Measurements from ENCODE around the gene OPA1.

Gene OPA1

GRCh38 chr3:193640728-193641439 lies 47.9 kb downstream of the OPA1 start:
- H3K27me3 Mint-ChIP-seq = no peaks in the 10 kb centered on the region
- peaks cover 31% of the 10 kb centered on the region for H3K36me3 Mint-ChIP-seq (ENCODE audit: insufficient read depth)
- ATAC-seq (replicated peaks) = no peak
- no peak for DNase-seq
- no peak overlapping the region for H3K4me3 Mint-ChIP-seq
- no peaks in the 10 kb centered on the region for H3K9me3 Mint-ChIP-seq
- H3K4me1 Mint-ChIP-seq (ENCODE audit: low read depth in 2 of 2) = no peaks in the 10 kb centered on the region
- no peak overlapping the region for H3K27ac Mint-ChIP-seq

- H3K36me3 Mint-ChIP-seq (ENCODE audit: insufficient read depth) = peaks cover 36% of the 10 kb centered on the region
- H3K9me3 Mint-ChIP-seq = no peaks in the 10 kb centered on the region
- DNase-seq (no peak), ATAC-seq (replicated peaks) (no peak)
- no peak overlapping the region for H3K4me3 Mint-ChIP-seq
- H3K27me3 Mint-ChIP-seq = no peaks in the 10 kb centered on the region
- H3K4me1 Mint-ChIP-seq (ENCODE audit: low read depth in 2 of 2) = no peaks in the 10 kb centered on the region
- no peak overlapping the region for H3K27ac Mint-ChIP-seq
These were observed 48.4 kb downstream of the OPA1 start for GRCh38 chr3:193641440-193641775.

GRCh38 chr3:193645806-193646205 lies 52.8 kb downstream of the OPA1 start:
- no peak overlapping the region for H3K27ac Mint-ChIP-seq
- DNase-seq = no peak

GRCh38 chr3:193648542-193649076 lies 55.6 kb downstream of the OPA1 start:
- Mint-ChIP-seq H3K27ac (no peak overlapping the region), H3K9me3 (no peaks in the 10 kb centered on the region), H3K36me3 (ENCODE audit: insufficient read depth) (peaks cover 63% of the 10 kb centered on the region), H3K4me3 (no peak overlapping the region), H3K27me3 (no peaks in the 10 kb centered on the region), H3K4me1 (ENCODE audit: low read depth in 2 of 2) (peaks cover 0 to 2% of the 10 kb centered on the region in 2 donors)
- no peak for ATAC-seq (replicated peaks)
- no peak for DNase-seq

More at GRCh38 chr3:193645806-193646205, 52.8 kb downstream of the OPA1 start:
- no peak for ATAC-seq (replicated peaks)
- Mint-ChIP-seq H3K4me3 (no peak overlapping the region), H3K27me3 (no peaks in the 10 kb centered on the region), H3K36me3 (ENCODE audit: insufficient read depth) (peaks cover 66% of the 10 kb centered on the region), H3K4me1 (ENCODE audit: low read depth in 2 of 2) (peaks cover 0 to 2% of the 10 kb centered on the region in 2 donors), H3K9me3 (no peaks in the 10 kb centered on the region)

- no peak overlapping the region for H3K27ac Mint-ChIP-seq
These were observed 57.6 kb downstream of the OPA1 start for GRCh38 chr3:193650585-193650984.

GRCh38 chr3:193655831-193656433 lies 62.9 kb downstream of the OPA1 start:
- DNase-seq (no peak), ATAC-seq (replicated peaks) (no peak)
- no peaks in the 10 kb centered on the region for H3K4me1 Mint-ChIP-seq (ENCODE audit: low read depth in 2 of 2)
- H3K4me3 Mint-ChIP-seq = no peak overlapping the region
- no peaks in the 10 kb centered on the region for H3K9me3 Mint-ChIP-seq
- H3K36me3 Mint-ChIP-seq (ENCODE audit: insufficient read depth) = peaks cover 65% of the 10 kb centered on the region
- no peaks in the 10 kb centered on the region for H3K27me3 Mint-ChIP-seq
- peak overlapping the region; percentile 2 to 62 for H3K27ac Mint-ChIP-seq

More at GRCh38 chr3:193650585-193650984, 57.6 kb downstream of the OPA1 start:
- Mint-ChIP-seq H3K4me1 (ENCODE audit: low read depth in 2 of 2) (peaks cover 0 to 2% of the 10 kb centered on the region in 2 donors), H3K36me3 (ENCODE audit: insufficient read depth) (peaks cover 54% of the 10 kb centered on the region), H3K9me3 (no peaks in the 10 kb centered on the region), H3K4me3 (no peak overlapping the region), H3K27me3 (no peaks in the 10 kb centered on the region)
- no peak for ATAC-seq (replicated peaks)
- no peak for DNase-seq

GRCh38 chr3:193656445-193656844 lies 63.4 kb downstream of the OPA1 start:
- no peak overlapping the region for H3K4me3 Mint-ChIP-seq
- ATAC-seq (replicated peaks) (no peak), DNase-seq (no peak)
- peak overlapping the region in 1 of 2 donors; percentile 62 for H3K27ac Mint-ChIP-seq
- H3K9me3 Mint-ChIP-seq = no peaks in the 10 kb centered on the region
- H3K27me3 Mint-ChIP-seq = no peaks in the 10 kb centered on the region
- no peaks in the 10 kb centered on the region for H3K4me1 Mint-ChIP-seq (ENCODE audit: low read depth in 2 of 2)
- H3K36me3 Mint-ChIP-seq (ENCODE audit: insufficient read depth) = peaks cover 65% of the 10 kb centered on the region

- no peaks in the 10 kb centered on the region for H3K4me1 Mint-ChIP-seq (ENCODE audit: low read depth in 2 of 2)
- H3K9me3 Mint-ChIP-seq = no peaks in the 10 kb centered on the region
- no peaks in the 10 kb centered on the region for H3K27me3 Mint-ChIP-seq
- peak overlapping the region in 1 of 2 donors; percentile 33 for H3K27ac Mint-ChIP-seq
- peaks cover 65% of the 10 kb centered on the region for H3K36me3 Mint-ChIP-seq (ENCODE audit: insufficient read depth)
- ATAC-seq (replicated peaks) (no peak), DNase-seq (no peak)
- H3K4me3 Mint-ChIP-seq = no peak overlapping the region
These were observed 63.9 kb downstream of the OPA1 start for GRCh38 chr3:193656878-193657282.

- DNase-seq = no peak
- no peaks in the 10 kb centered on the region for H3K27me3 Mint-ChIP-seq
- ATAC-seq (replicated peaks) = no peak
- H3K36me3 Mint-ChIP-seq (ENCODE audit: insufficient read depth) = peaks cover 61% of the 10 kb centered on the region
- no peak overlapping the region for H3K4me3 Mint-ChIP-seq
- H3K9me3 Mint-ChIP-seq = no peaks in the 10 kb centered on the region
- no peaks in the 10 kb centered on the region for H3K4me1 Mint-ChIP-seq (ENCODE audit: low read depth in 2 of 2)
- H3K27ac Mint-ChIP-seq = no peak overlapping the region
These were observed 67.2 kb downstream of the OPA1 start for GRCh38 chr3:193660171-193660570.

- H3K27me3 Mint-ChIP-seq = no peaks in the 10 kb centered on the region
- no peak overlapping the region for H3K4me3 Mint-ChIP-seq
- ATAC-seq (replicated peaks) = no peak
- peaks cover 61% of the 10 kb centered on the region for H3K36me3 Mint-ChIP-seq (ENCODE audit: insufficient read depth)
- H3K4me1 Mint-ChIP-seq (ENCODE audit: low read depth in 2 of 2) = no peaks in the 10 kb centered on the region
- DNase-seq = no peak
- H3K9me3 Mint-ChIP-seq = no peaks in the 10 kb centered on the region
- H3K27ac Mint-ChIP-seq = peak overlapping the region; percentile 15 to 69
These were observed 67.8 kb downstream of the OPA1 start for GRCh38 chr3:193660698-193661411.

- DNase-seq (no peak), ATAC-seq (replicated peaks) (no peak)
- H3K27ac Mint-ChIP-seq = peak overlapping the region in 1 of 2 donors; percentile 46
- H3K4me3 Mint-ChIP-seq = no peak overlapping the region
- no peaks in the 10 kb centered on the region for H3K27me3 Mint-ChIP-seq
- peaks cover 61% of the 10 kb centered on the region for H3K36me3 Mint-ChIP-seq (ENCODE audit: insufficient read depth)
- H3K4me1 Mint-ChIP-seq (ENCODE audit: low read depth in 2 of 2) = no peaks in the 10 kb centered on the region
- no peaks in the 10 kb centered on the region for H3K9me3 Mint-ChIP-seq
These were observed 69.8 kb downstream of the OPA1 start for GRCh38 chr3:193662757-193663322.

- no peak overlapping the region for H3K4me3 Mint-ChIP-seq
- H3K9me3 Mint-ChIP-seq = no peaks in the 10 kb centered on the region
- H3K27me3 Mint-ChIP-seq = no peaks in the 10 kb centered on the region
- H3K27ac Mint-ChIP-seq = no peak overlapping the region
- ATAC-seq (replicated peaks) (no peak), DNase-seq (no peak)
- H3K4me1 Mint-ChIP-seq (ENCODE audit: low read depth in 2 of 2) = no peaks in the 10 kb centered on the region
- H3K36me3 Mint-ChIP-seq (ENCODE audit: insufficient read depth) = peaks cover 57% of the 10 kb centered on the region
These were observed 72.5 kb downstream of the OPA1 start for GRCh38 chr3:193665370-193665989.

- H3K36me3 Mint-ChIP-seq (ENCODE audit: insufficient read depth) = peaks cover 44% of the 10 kb centered on the region
- ATAC-seq (replicated peaks) (no peak), DNase-seq (no peak)
- H3K27ac Mint-ChIP-seq = no peak overlapping the region
- H3K4me1 Mint-ChIP-seq (ENCODE audit: low read depth in 2 of 2) = no peaks in the 10 kb centered on the region
- H3K9me3 Mint-ChIP-seq = no peaks in the 10 kb centered on the region
- no peak overlapping the region for H3K4me3 Mint-ChIP-seq
- no peaks in the 10 kb centered on the region for H3K27me3 Mint-ChIP-seq
These were observed 80.8 kb downstream of the OPA1 start for GRCh38 chr3:193673845-193674244.

Measured in effector memory CD8-positive, alpha-beta T cell (primary cell).